Body of pancreas (tissue), 4 donors: ENCODE measurements around the gene RAC2. TPM values are rescaled to one million over a fixed set of nuclear protein-coding genes. Genes with fewer than 3 reads are reported as not detected.

Experiments used
- ATAC-seq: fragments of 150-250 bp; one replicate; pipeline ENCODE4 v1.9.1; 2016
- DNase-seq, 4 donors: peaks; one replicate each; pipeline ENCODE4 v3.0.0-alpha.2; 2019
- H3K27ac ChIP-seq, 4 donors: fragments of 200-600 bp; sonication (generic); 1 replicate in 3 of 4; 2 replicates in 1 of 4; pipeline versions ENCODE4 v1.5.1 to v1.6.1; 2016 to 2019; ENCODE audit warnings: mild to moderate bottlenecking in 1 of 4, mixed read lengths in 1 of 4, moderate library complexity in 1 of 4
- H3K27me3 ChIP-seq, 2 donors: fragments of 200-600 bp; sonication (generic); one replicate each; pipeline ENCODE4 v1.6.0; 2016; ENCODE audit warnings: mild to moderate bottlenecking in 1 of 2
- H3K36me3 ChIP-seq, 2 donors: fragments of 200-600 bp; sonication (generic); replicated peaks in 1 of 2; 2 replicates each; pipeline ENCODE4 v1.5.1; 2016; ENCODE audit warnings: low read depth in 2 of 2; ENCODE audit not compliant: insufficient read depth in 1 of 2
- H3K4me1 ChIP-seq: fragments of 200-600 bp; sonication (generic); one replicate; pipeline ENCODE4 v1.6.0; 2016
- H3K4me3 ChIP-seq, 2 donors: fragments of 200-600 bp; sonication (generic); 1 replicate in 1 of 2; 2 replicates in 1 of 2; pipeline ENCODE4 v1.5.1; 2016 to 2019
- H3K9me3 ChIP-seq, 3 donors: fragments of 200-600 bp; sonication (generic); 1 replicate in 2 of 3; 2 replicates in 1 of 3; pipeline ENCODE4 v1.5.1; 2016
- CTCF ChIP-seq, 7 experiments: fragments of 450-650 bp in 4 of 7; fragments of 200-600 bp in 3 of 7; sonication (generic) in 3 of 7; IDR thresholded peaks; one replicate each; pipeline ENCODE4 v1.5.1; 2016 to 2019; ENCODE audit warnings: antibody characterized with exemption in 7 of 7
- POLR2A ChIP-seq, 3 donors: fragments of 450-650 bp; IDR thresholded peaks; one replicate each; pipeline ENCODE4 v1.6.1; 2016; ENCODE audit warnings: antibody characterized with exemption in 3 of 3, mild to moderate bottlenecking in 2 of 3
- WGBS, 2 donors: methylation state at CpG; one replicate each; pipeline ENCODE4 v1.1.5; 2017; 5-methylcytosine and 5-hydroxymethylcytosine counted together
- intact Hi-C: fragments of 100-400 bp; cut with DNase I; formaldehyde crosslinking; loops from one replicate; pipeline ENCODE4 v1.15.1; 2023
- total RNA-seq, 2 donors: library from RNA; depleted of rRNA; stranded (reverse); fragments of >200 nt; gene quantifications; one replicate each; pipeline ENCODE4 v1.1.0, GENCODE V29; 2016

The RAC2 gene
- total RNA-seq, 2 donors from 2014 or later = 4.3 to 4.9 TPM

GRCh38 chr22:37210041-37210803 lies 33.8 kb downstream of the RAC2 start:
- DNase-seq = no peak

DNA sequence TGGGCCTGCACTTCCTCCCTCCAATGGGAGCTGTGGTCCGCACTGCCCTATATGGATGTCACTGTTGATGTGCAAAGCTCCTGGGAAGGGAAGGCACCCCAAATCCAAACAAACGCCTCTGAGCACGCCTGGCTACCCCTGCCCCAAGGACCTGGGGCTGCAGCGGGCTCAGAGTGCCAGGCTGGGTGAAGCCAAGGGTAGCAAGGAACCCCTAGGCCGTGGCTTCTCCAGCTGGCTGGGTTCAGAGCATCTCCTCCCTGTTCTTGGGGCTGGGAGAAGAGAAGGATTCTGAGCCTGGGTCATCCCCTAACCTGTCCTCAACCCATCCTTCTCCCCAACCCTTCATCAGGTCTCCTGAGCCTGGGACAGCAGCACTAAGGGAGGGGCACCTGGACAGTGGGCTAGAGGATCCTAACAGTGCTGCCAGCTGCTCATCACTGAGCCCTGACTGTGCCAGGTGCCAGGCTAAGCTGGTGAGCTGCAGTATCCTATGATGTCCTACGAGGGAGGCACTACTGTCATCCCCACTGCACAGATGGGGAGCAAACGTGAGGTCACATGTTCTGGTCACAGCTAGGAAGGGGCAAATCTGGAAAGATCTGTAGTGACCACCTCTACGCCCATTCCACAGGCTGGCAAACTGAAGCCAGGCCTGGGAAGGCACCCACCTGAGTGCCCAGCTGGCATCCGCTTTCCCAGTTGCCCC lies 34.8 kb downstream of the RAC2 start:
- no peaks in the 10 kb centered on the region for H3K9me3 ChIP-seq
- intact Hi-C loops = no loop called here
- 79 to 85% methylated on average over 5 to 9 of the region's 9 CpGs for WGBS, 2 donors
- ATAC-seq (no peak), DNase-seq (no peak)
- H3K4me3 ChIP-seq = no peak overlapping the region
- no peak overlapping the region for H3K27ac ChIP-seq
- peaks cover 9% of the 10 kb centered on the region for H3K4me1 ChIP-seq
- no peak for TF ChIP-seq CTCF (IDR thresholded peaks at IDR 0.05)
- TF ChIP-seq POLR2A (IDR thresholded peaks at IDR 0.05) = no peak
- H3K27me3 ChIP-seq = no peaks in the 10 kb centered on the region
- no peaks in the 10 kb centered on the region for H3K36me3 ChIP-seq

More at GRCh38 chr22:37210041-37210803, 33.8 kb downstream of the RAC2 start:
- H3K4me3 ChIP-seq = no peak overlapping the region
- no peak overlapping the region for H3K27ac ChIP-seq
- no peaks in the 10 kb centered on the region for H3K9me3 ChIP-seq
- WGBS, 2 donors = 74 to 75% methylated on average over 9 to 15 of the region's 15 CpGs
- intact Hi-C loops = no loop called here
- ATAC-seq = no peak
- H3K36me3 ChIP-seq = no peaks in the 10 kb centered on the region
- H3K4me1 ChIP-seq = peaks cover 9% of the 10 kb centered on the region
- H3K27me3 ChIP-seq = no peaks in the 10 kb centered on the region
- no peak for TF ChIP-seq POLR2A (IDR thresholded peaks at IDR 0.05)
- TF ChIP-seq CTCF (IDR thresholded peaks at IDR 0.05) = no peak

DNA sequence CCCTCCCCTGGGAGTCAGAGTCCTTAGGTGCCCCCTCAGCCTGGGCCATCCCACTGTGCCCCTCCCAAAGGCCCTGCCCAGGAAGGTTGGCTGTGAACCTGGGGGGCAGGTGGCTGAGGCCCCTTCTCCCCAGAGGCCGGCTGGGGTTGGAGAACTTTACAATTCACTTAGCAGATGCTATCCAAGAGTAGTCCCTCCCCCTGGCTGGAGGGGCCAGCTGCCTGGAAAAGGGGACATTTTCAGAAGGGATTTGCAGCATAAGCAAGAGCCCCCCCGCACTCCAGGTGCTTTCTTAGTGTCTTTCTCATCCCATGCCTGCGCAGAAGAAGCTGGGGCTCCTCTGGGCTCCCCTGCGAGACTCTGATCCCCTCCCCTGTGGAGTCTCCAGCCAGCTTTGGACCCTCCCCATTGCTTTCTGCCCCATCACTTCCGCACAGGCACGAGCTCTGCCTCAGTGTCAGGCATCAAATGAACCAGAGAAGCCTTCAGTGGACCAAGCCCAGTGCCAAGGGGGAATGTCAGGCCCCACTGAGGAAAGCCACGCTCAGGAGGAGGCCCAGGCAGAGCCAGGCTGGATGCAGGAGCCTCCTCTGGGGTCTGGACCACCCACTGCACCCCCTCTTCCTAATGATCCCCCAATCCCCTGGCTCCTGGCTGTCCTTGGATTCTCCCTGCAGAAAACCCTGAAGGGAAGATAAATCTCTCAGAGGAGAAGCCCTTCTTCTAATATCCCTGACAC lies 35.5 kb downstream of the RAC2 start:
- Histone ChIP-seq H3K27me3 (no peaks in the 10 kb centered on the region), H3K36me3 (no peaks in the 10 kb centered on the region), H3K4me1 (peaks cover 9% of the 10 kb centered on the region), H3K27ac (no peak overlapping the region), H3K4me3 (no peak overlapping the region), H3K9me3 (no peaks in the 10 kb centered on the region)
- no peak for DNase-seq
- no peak for TF ChIP-seq POLR2A (IDR thresholded peaks at IDR 0.05)
- TF ChIP-seq CTCF (IDR thresholded peaks at IDR 0.05) = no peak
- no peak for ATAC-seq
- intact Hi-C loops = no loop called here
- 84 to 88% methylated on average over 5 to 6 of the region's 7 CpGs for WGBS, 2 donors

DNA sequence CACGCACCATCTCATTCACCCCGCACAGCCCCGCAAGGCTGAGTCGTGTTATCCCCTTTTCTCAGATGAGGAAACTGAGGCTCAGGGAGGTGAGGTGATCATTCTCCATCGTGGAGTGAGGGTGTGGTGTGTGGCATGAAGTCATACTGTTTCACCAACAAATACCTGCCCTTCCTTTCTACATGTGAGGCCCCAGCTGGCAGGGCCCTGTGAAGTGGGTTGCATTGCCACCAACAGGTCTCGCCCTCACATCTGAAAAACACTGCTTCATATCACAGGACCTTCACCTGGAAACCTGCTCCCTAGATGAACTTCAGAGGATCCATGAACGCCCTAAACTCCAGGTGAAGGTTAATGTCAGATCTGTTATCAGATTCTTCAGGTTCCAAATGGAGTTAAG lies 36.1 kb downstream of the RAC2 start:
- TF ChIP-seq POLR2A (IDR thresholded peaks at IDR 0.05) = no peak
- no peak for TF ChIP-seq CTCF (IDR thresholded peaks at IDR 0.05)
- ATAC-seq (no peak), DNase-seq (no peak)
- Histone ChIP-seq H3K4me1 (peaks cover 9% of the 10 kb centered on the region), H3K27me3 (no peaks in the 10 kb centered on the region), H3K4me3 (no peak overlapping the region), H3K9me3 (no peaks in the 10 kb centered on the region), H3K36me3 (no peaks in the 10 kb centered on the region), H3K27ac (no peak overlapping the region)
- intact Hi-C loops = no loop called here
- 77 to 84% methylated on average over 6 to 7 of the region's 7 CpGs for WGBS, 2 donors
